Tibial nerve (tissue), 4 donors: ENCODE measurements around the gene WNT9B.

Source experiments
- EP300 ChIP-seq, 2 donors: sonication (generic); formaldehyde crosslinking; IDR thresholded peaks; one replicate each; pipeline ENCODE4 v1.6.1; 2017; ENCODE audit warnings: antibody characterized with exemption in 2 of 2, mild to moderate bottlenecking in 1 of 2
- POLR2A ChIP-seq, 2 donors: fragments of 450-650 bp; IDR thresholded peaks; one replicate each; pipeline ENCODE4 v1.6.1; 2017; ENCODE audit warnings: antibody characterized with exemption in 2 of 2, mild to moderate bottlenecking in 2 of 2, moderate library complexity in 2 of 2
- TF ChIP-seq, protein P1 (sequence below), 5 experiments: fragments of 200-600 bp in 3 of 5; fragments of 450-650 bp in 2 of 5; sonication (generic) in 3 of 5; IDR thresholded peaks; one replicate each; pipeline ENCODE4 v1.5.1; 2016 to 2019; ENCODE audit warnings: antibody characterized with exemption in 5 of 5, mild to moderate bottlenecking in 3 of 5, moderate library complexity in 2 of 5

DNA sequence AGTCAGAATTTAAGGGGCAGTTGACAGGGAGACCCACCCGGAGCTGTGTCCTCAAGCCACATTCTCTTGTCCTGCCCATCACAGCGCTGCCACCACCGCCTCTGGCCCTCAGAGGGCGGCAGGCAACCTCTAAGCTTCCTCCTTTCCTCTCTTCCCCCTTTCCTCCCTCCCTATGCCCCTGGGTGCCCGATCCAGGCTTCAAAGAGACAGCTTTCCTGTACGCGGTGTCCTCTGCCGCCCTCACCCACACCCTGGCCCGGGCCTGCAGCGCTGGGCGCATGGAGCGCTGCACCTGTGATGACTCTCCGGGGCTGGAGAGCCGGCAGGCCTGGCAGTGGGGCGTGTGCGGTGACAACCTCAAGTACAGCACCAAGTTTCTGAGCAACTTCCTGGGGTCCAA is 23.5 kb downstream of the WNT9B start:
- TF ChIP-seq, protein P1, sequence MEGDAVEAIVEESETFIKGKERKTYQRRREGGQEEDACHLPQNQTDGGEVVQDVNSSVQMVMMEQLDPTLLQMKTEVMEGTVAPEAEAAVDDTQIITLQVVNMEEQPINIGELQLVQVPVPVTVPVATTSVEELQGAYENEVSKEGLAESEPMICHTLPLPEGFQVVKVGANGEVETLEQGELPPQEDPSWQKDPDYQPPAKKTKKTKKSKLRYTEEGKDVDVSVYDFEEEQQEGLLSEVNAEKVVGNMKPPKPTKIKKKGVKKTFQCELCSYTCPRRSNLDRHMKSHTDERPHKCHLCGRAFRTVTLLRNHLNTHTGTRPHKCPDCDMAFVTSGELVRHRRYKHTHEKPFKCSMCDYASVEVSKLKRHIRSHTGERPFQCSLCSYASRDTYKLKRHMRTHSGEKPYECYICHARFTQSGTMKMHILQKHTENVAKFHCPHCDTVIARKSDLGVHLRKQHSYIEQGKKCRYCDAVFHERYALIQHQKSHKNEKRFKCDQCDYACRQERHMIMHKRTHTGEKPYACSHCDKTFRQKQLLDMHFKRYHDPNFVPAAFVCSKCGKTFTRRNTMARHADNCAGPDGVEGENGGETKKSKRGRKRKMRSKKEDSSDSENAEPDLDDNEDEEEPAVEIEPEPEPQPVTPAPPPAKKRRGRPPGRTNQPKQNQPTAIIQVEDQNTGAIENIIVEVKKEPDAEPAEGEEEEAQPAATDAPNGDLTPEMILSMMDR (IDR thresholded peaks at IDR 0.05) = no peak
- TF ChIP-seq POLR2A (IDR thresholded peaks at IDR 0.05) = no peak
- TF ChIP-seq EP300 (IDR thresholded peaks at IDR 0.05) = no peak
